Thoracic aorta (tissue), 2 donors: ENCODE measurements around the gene CCNH. TPM values are rescaled to one million over a fixed set of nuclear protein-coding genes. Genes with fewer than 3 reads are reported as not detected.

Source experiments
- ATAC-seq: fragments of 150-250 bp; one replicate; pipeline ENCODE4 v1.8.0; 2017; ENCODE audit warnings: low read depth; ENCODE audit not compliant: insufficient number of reproducible peaks, low FRiP score
- DNase-seq: peaks from one replicate; pipeline ENCODE4 v3.0.0-alpha.2; 2020; ENCODE audit warnings: low spot score
- H3K27ac ChIP-seq, 2 donors: fragments of 200-600 bp; sonication (generic); 1 replicate in 1 of 2; 2 replicates in 1 of 2; pipeline ENCODE4 v1.5.1; 2016; ENCODE audit warnings: mild to moderate bottlenecking in 2 of 2, moderate library complexity in 2 of 2
- H3K27me3 ChIP-seq: fragments of 200-600 bp; sonication (generic); replicated peaks from 2 replicates; pipeline ENCODE4 v1.6.0; 2016; ENCODE audit warnings: mild to moderate bottlenecking; ENCODE audit not compliant: insufficient read depth
- H3K36me3 ChIP-seq: fragments of 200-600 bp; sonication (generic); one replicate; pipeline ENCODE4 v1.5.1; 2016
- H3K4me1 ChIP-seq, 2 donors: fragments of 200-600 bp; sonication (generic); 1 replicate in 1 of 2; 2 replicates in 1 of 2; pipeline versions ENCODE4 v1.5.1 to v1.6.0; 2016; ENCODE audit warnings: low read depth in 2 of 2, mild to moderate bottlenecking in 1 of 2; ENCODE audit not compliant: control insufficient read depth in 1 of 2
- H3K4me3 ChIP-seq: fragments of 200-600 bp; sonication (generic); 2 replicates; pipeline ENCODE4 v1.5.1; 2016; ENCODE audit warnings: mild to moderate bottlenecking
- H3K9me3 ChIP-seq: fragments of 200-600 bp; sonication (generic); 2 replicates; pipeline ENCODE4 v1.5.1; 2016
- CTCF ChIP-seq: fragments of 200-600 bp; sonication (generic); IDR thresholded peaks from one replicate; pipeline ENCODE4 v1.5.1; 2019; ENCODE audit warnings: antibody characterized with exemption
- total RNA-seq, 2 donors: library from RNA; depleted of rRNA; stranded (reverse); fragments of >200 nt; gene quantifications; one replicate each; pipeline versions ENCODE4 v1.1.0 to v1.2.3, GENCODE V29; 2016

Gene CCNH
- total RNA-seq, 2 donors from 2014 or later, result 172 to 203 TPM

GRCh38 chr5:87432460-87432859 is 19.7 kb upstream of the CCNH start:
- no peak for TF ChIP-seq CTCF
- no peak overlapping the region for H3K27ac ChIP-seq
- ATAC-seq (no peak), DNase-seq (no peak)
- no peaks in the 10 kb centered on the region for H3K9me3 ChIP-seq
- no peaks in the 10 kb centered on the region for H3K4me1 ChIP-seq
- no peaks in the 10 kb centered on the region for H3K27me3 ChIP-seq
- no peaks in the 10 kb centered on the region for H3K36me3 ChIP-seq
- H3K4me3 ChIP-seq, result no peak overlapping the region

GRCh38 chr5:87430863-87431457 is 18.2 kb upstream of the CCNH start:
- no peaks in the 10 kb centered on the region for H3K4me1 ChIP-seq
- ATAC-seq, result no peak
- no peaks in the 10 kb centered on the region for H3K27me3 ChIP-seq
- H3K36me3 ChIP-seq, result no peaks in the 10 kb centered on the region
- no peak overlapping the region for H3K27ac ChIP-seq
- TF ChIP-seq CTCF, result no peak
- DNase-seq, result no peak
- no peak overlapping the region for H3K4me3 ChIP-seq
- no peaks in the 10 kb centered on the region for H3K9me3 ChIP-seq

GRCh38 chr5:87423755-87424154 is 11.0 kb upstream of the CCNH start:
- H3K36me3 ChIP-seq, result no peaks in the 10 kb centered on the region
- no peak for TF ChIP-seq CTCF
- H3K4me1 ChIP-seq, result no peaks in the 10 kb centered on the region
- H3K4me3 ChIP-seq, result no peak overlapping the region
- ATAC-seq (no peak), DNase-seq (no peak)
- H3K9me3 ChIP-seq, result no peaks in the 10 kb centered on the region
- no peak overlapping the region for H3K27ac ChIP-seq
- no peaks in the 10 kb centered on the region for H3K27me3 ChIP-seq

GRCh38 chr5:87421307-87421706 is 8.6 kb upstream of the CCNH start:
- Histone ChIP-seq H3K27me3 (no peaks in the 10 kb centered on the region), H3K9me3 (no peaks in the 10 kb centered on the region), H3K36me3 (no peaks in the 10 kb centered on the region), H3K27ac (no peak overlapping the region), H3K4me1 (no peaks in the 10 kb centered on the region), H3K4me3 (no peak overlapping the region)
- DNase-seq (no peak), ATAC-seq (no peak)
- TF ChIP-seq CTCF, result no peak

- TF ChIP-seq CTCF, result no peak
- H3K27me3 ChIP-seq, result no peaks in the 10 kb centered on the region
- no peaks in the 10 kb centered on the region for H3K36me3 ChIP-seq
- ATAC-seq, result no peak
- no peaks in the 10 kb centered on the region for H3K9me3 ChIP-seq
- H3K4me3 ChIP-seq, result no peak overlapping the region
- H3K27ac ChIP-seq, result no peak overlapping the region
- DNase-seq, result no peak
- H3K4me1 ChIP-seq, result no peaks in the 10 kb centered on the region
Observed at GRCh38 chr5:87418506-87418905, 5.8 kb upstream of the CCNH start.
